Mesodermal cell (in vitro differentiated cells): Measurements from ENCODE around the gene RGS6.

Source experiments
- H3K27ac ChIP-seq: 2 replicates; pipeline ENCODE4 v1.7.0; 2013; ENCODE audit warnings: mild to moderate bottlenecking, low read depth, low read length, moderate library complexity; ENCODE audit not compliant: severe bottlenecking
- H3K36me3 ChIP-seq: 2 replicates; pipeline ENCODE4 v1.7.1; 2013; ENCODE audit warnings: mild to moderate bottlenecking, low read length, moderate library complexity; ENCODE audit not compliant: control insufficient read depth, insufficient read depth
- H3K4me1 ChIP-seq: one replicate; pipeline ENCODE4 v1.7.1; 2013; ENCODE audit warnings: mild to moderate bottlenecking, low read length; ENCODE audit not compliant: insufficient read depth, control insufficient read depth, poor library complexity, severe bottlenecking
- H3K4me3 ChIP-seq: 2 replicates; pipeline ENCODE4 v1.7.0; 2013; ENCODE audit warnings: low read length, control low read depth, mild to moderate bottlenecking; ENCODE audit not compliant: insufficient read depth, poor library complexity, severe bottlenecking; ENCODE audit errors: extremely low read depth
- H3K9me3 ChIP-seq: 2 replicates; pipeline ENCODE4 v1.7.1; 2013; ENCODE audit warnings: mild to moderate bottlenecking, low read length, moderate library complexity; ENCODE audit not compliant: control insufficient read depth
- WGBS, 2 experiments: methylation state at CpG; one replicate each; pipeline ENCODE4 v1.1.5; 2013; ENCODE audit warnings: missing lambda C conversion rate in 2 of 2; ENCODE audit not compliant: insufficient coverage in 2 of 2; 5-methylcytosine and 5-hydroxymethylcytosine counted together

RGS6 gene

GRCh38 chr14:72049462-72049861 is 117.2 kb downstream of the RGS6 start:
- no peak overlapping the region for H3K27ac ChIP-seq
- H3K36me3 ChIP-seq = no peaks in the 10 kb centered on the region
- no peak overlapping the region for H3K4me3 ChIP-seq
- H3K9me3 ChIP-seq = no peaks in the 10 kb centered on the region
- no peaks in the 10 kb centered on the region for H3K4me1 ChIP-seq
- 46 to 78% methylated on average over 1 of the region's 1 CpG for WGBS, 2 experiments

- Histone ChIP-seq H3K4me3 (no peak overlapping the region), H3K36me3 (no peaks in the 10 kb centered on the region), H3K9me3 (no peaks in the 10 kb centered on the region), H3K4me1 (no peaks in the 10 kb centered on the region), H3K27ac (no peak overlapping the region)
- 90% methylated on average over 2 of the region's 2 CpGs; no CpG with 5 or more reads in 1 of the 2 experiments for WGBS, 2 experiments
Observed at GRCh38 chr14:72052356-72052755, 120.1 kb downstream of the RGS6 start.

DNA sequence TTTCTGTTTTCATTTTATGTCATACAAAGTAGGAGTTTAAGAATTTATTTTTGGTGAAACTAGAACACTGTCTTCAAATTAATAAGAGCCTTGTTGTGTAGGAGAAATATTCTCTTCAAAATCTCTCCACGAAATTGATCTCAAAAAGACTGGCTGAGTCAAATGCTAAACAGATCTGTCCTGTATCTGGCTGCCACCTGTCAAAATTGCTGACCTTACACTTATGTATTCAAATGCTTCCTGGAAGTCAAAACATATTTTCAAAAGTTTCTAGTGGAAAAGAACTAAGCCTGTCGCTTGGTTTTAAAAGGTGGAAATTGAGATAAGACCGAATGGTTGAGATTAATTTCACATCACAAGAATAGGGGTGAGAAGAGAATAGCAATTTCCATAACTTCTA is 121.4 kb downstream of the RGS6 start:
- 60% methylated on average over 1 of the region's 3 CpGs; no CpG with 5 or more reads in 1 of the 2 experiments for WGBS, 2 experiments
- H3K4me3 ChIP-seq = no peak overlapping the region
- H3K4me1 ChIP-seq = no peaks in the 10 kb centered on the region
- H3K27ac ChIP-seq = no peak overlapping the region
- H3K9me3 ChIP-seq = no peaks in the 10 kb centered on the region
- H3K36me3 ChIP-seq = no peaks in the 10 kb centered on the region

- WGBS, 2 experiments = 83% methylated on average over 1 of the region's 4 CpGs; no CpG with 5 or more reads in 1 of the 2 experiments
- H3K27ac ChIP-seq = no peak overlapping the region
- no peaks in the 10 kb centered on the region for H3K9me3 ChIP-seq
- no peaks in the 10 kb centered on the region for H3K36me3 ChIP-seq
- H3K4me1 ChIP-seq = no peaks in the 10 kb centered on the region
- no peak overlapping the region for H3K4me3 ChIP-seq
Observed at GRCh38 chr14:72054911-72055310, 122.7 kb downstream of the RGS6 start.

DNA sequence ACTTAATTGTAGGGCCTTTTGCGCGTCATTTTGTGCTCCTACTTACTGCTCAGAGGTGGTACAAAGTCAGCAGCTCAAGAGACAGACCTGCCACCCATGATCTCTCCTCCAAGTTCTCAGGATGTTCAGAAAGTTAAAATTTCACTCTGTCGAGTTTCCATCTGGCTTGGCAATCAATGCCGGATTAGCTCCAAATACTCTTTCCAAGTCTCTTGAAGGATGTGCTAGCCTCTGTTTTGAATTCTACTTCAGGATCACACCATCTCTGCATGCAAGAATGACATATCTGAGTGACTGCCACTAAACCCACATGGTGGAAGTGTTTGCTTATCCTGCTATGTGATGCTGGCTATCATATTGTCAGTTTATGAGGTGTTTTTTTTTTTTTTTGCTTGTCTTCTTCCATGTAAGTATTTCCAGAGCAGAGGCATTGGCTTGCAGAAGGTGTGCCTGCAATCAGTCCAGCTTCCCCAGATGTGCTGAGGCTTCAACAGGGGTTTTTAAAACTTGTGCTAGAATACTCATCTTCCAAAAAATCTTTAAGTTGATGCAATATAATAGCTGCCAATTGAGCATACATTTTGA is 125.6 kb downstream of the RGS6 start:
- WGBS, 2 experiments = 88 to 98% methylated on average over 4 of the region's 4 CpGs

DNA sequence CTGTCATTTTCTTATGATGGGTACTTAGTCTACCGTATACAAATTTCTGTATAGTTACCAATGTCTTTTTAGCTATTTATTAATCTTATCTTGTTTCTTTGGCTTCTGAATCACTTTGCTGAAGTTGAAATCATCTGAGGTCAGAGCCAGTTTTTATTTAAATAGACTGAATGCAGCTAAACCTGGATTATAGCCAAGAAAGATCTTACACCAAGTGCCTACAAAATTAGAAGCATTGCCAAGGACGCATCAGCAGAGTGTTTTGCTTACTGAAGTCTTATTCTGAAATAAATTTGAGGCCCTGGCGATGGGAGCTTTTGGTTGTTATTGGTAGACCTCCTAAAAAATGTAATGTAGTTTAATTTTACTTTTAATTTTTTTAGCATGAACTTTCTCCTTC is 128.2 kb downstream of the RGS6 start:
- Histone ChIP-seq H3K36me3 (no peaks in the 10 kb centered on the region), H3K9me3 (no peaks in the 10 kb centered on the region), H3K4me3 (no peak overlapping the region), H3K4me1 (no peaks in the 10 kb centered on the region), H3K27ac (no peak overlapping the region)
- WGBS, 2 experiments = 100% methylated on average over 1 of the region's 3 CpGs; no CpG with 5 or more reads in 1 of the 2 experiments

More for the DNA sequence above, 125.6 kb downstream of the RGS6 start:
- no peaks in the 10 kb centered on the region for H3K36me3 ChIP-seq
- H3K4me3 ChIP-seq = no peak overlapping the region
- H3K9me3 ChIP-seq = no peaks in the 10 kb centered on the region
- no peaks in the 10 kb centered on the region for H3K4me1 ChIP-seq
- no peak overlapping the region for H3K27ac ChIP-seq

GRCh38 chr14:72060917-72061316 is 128.7 kb downstream of the RGS6 start:
- no peaks in the 10 kb centered on the region for H3K36me3 ChIP-seq
- no peak overlapping the region for H3K4me3 ChIP-seq
- H3K27ac ChIP-seq = no peak overlapping the region
- H3K9me3 ChIP-seq = no peaks in the 10 kb centered on the region
- WGBS, 2 experiments = no CpG with 5 or more reads among the region's 1 CpG
- no peaks in the 10 kb centered on the region for H3K4me1 ChIP-seq

DNA sequence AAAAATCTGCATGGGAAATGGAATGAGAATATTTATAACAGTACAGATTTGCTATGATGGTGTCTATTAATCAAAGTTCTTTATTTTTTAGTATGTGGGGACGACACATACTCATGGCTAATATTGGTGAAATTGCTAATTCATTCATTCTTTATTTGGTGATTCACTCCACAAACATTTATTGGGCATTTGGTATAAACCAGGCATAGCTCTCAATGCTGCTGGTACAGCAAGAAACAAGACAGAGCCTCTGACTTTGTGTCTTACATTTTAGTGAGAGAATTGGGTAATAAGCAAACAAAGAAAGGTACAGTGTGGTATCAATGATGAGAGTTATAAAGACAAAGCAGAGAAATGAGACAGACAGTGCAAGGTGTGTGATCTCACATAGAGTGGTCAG is 129.5 kb downstream of the RGS6 start:
- H3K9me3 ChIP-seq = no peaks in the 10 kb centered on the region

DNA sequence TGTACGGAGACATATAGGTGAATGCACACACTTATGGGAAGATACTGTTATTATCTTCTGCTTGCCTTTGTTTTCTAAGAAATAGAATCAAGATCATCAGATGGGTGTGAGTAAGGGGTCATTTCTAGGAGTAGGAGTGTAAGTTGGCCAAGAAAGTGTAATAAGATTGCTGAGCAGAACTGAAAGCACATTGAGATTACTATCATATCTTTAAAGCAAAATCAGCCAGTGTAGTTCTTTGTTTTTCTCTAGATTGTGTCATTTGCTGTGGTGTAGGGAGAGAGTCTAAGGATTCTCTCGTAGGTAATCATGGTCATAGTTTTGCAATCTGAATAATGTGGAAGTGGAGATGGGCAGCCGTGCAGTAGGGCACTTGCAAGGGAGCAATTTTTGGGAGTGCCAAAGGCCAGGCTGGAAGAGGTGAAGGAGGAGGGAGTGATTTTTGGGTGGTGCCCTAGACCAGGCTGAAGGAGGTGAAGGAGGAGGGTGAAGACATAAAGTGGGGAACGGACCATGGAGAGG is 131.6 kb downstream of the RGS6 start:
- H3K36me3 ChIP-seq = no peaks in the 10 kb centered on the region
- no peaks in the 10 kb centered on the region for H3K4me1 ChIP-seq
- H3K9me3 ChIP-seq = no peaks in the 10 kb centered on the region
- 93 to 99% methylated on average over 4 of the region's 4 CpGs for WGBS, 2 experiments
- H3K27ac ChIP-seq = no peak overlapping the region
- no peak overlapping the region for H3K4me3 ChIP-seq

More for the DNA sequence above, 129.5 kb downstream of the RGS6 start:
- no peaks in the 10 kb centered on the region for H3K36me3 ChIP-seq
- no CpG with 5 or more reads among the region's 1 CpG for WGBS, 2 experiments
- no peak overlapping the region for H3K27ac ChIP-seq
- no peak overlapping the region for H3K4me3 ChIP-seq
- no peaks in the 10 kb centered on the region for H3K4me1 ChIP-seq

- Histone ChIP-seq H3K4me3 (no peak overlapping the region), H3K27ac (no peak overlapping the region), H3K4me1 (no peaks in the 10 kb centered on the region), H3K36me3 (no peaks in the 10 kb centered on the region), H3K9me3 (no peaks in the 10 kb centered on the region)
- 82 to 92% methylated on average over 2 to 3 of the region's 4 CpGs for WGBS, 2 experiments
Observed at GRCh38 chr14:72064501-72064900, 132.3 kb downstream of the RGS6 start.

- Histone ChIP-seq H3K9me3 (no peaks in the 10 kb centered on the region), H3K4me3 (no peak overlapping the region), H3K27ac (no peak overlapping the region), H3K4me1 (no peaks in the 10 kb centered on the region), H3K36me3 (no peaks in the 10 kb centered on the region)
- WGBS, 2 experiments = no CpG with 5 or more reads among the region's 1 CpG
Observed at GRCh38 chr14:72070458-72070857, 138.2 kb downstream of the RGS6 start.
